Stimulated activated CD4-positive, alpha-beta T cell treated with anti-CD3 and anti-CD28 coated beads, Interleukin-15, amount 100 ng/mL, for 48 hours (primary cell): ENCODE results near the gene APOBEC3H.

Source experiments
- DNase-seq, 2 donors: peaks; one replicate each; pipeline ENCODE4 v3.0.0-alpha.2; 2020; ENCODE audit warnings: low read depth in 2 of 2

The APOBEC3H gene

GRCh38 chr22:39135092-39135896, 38.2 kb downstream of the APOBEC3H start:
- no peak for DNase-seq

- DNase-seq: no peak
Observed at GRCh38 chr22:39136317-39136716, 39.3 kb downstream of the APOBEC3H start.

- no peak for DNase-seq
Observed at GRCh38 chr22:39138357-39138997, 41.4 kb downstream of the APOBEC3H start.

DNA sequence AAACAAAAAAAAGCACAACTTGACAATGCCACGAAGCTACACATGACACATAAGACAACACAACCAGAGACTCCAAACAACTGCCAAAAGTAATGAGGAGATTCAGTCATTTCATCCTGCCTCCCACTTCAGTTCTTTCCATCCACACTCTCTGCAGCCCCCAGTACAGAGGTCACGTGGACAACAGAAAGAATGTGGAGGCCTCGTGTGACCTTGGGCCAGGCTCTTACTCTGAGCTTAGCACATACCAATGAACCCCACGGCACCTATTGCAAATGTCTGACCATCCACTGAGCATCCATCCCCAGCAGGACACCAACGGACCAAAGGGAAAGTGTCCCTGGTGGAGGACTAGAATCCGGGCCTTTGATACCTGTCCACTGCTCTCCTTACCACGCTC, 42.9 kb downstream of the APOBEC3H start:
- DNase-seq: no peak

GRCh38 chr22:39142088-39142680, 45.1 kb downstream of the APOBEC3H start:
- DNase-seq: no peak

- DNase-seq: no peak
Observed at GRCh38 chr22:39144101-39144767, 47.2 kb downstream of the APOBEC3H start.

GRCh38 chr22:39146256-39147101, 49.4 kb downstream of the APOBEC3H start:
- DNase-seq: no peak

- DNase-seq: no peak
Observed at GRCh38 chr22:39147335-39148025, 50.4 kb downstream of the APOBEC3H start.

DNA sequence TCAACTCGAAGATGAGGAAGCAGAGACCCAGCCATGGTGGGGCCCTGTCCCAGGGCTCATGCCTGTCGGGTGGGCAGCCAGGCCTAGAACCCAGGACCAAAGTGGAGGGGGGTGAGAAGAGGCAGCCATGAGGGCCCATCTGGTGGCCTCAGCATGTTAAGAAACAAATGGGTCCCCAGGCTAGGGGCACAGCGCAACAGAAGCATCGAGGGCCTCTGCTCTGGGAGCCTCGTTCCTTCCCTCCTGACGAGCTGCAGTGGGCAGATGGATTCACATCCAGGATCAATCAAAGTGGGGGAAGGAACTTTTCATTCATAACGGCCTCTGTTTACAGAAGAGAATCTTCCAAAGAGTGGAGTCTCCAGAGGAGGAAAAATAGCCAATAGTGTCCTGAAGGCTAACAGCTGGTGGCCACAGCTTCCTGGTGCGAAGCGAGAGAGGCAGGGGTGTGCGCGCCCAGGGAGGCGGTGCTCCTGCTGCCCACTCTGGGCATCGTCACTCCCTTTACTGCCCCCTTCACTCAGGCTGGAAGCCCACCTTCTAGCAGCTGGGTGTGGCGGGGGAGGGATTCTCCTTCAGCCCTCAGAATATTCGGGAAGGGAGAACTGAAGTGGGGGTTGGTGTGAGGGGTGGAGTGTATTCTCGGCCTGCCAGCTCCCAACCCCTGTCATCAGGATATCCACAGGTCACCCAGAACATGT, 51.1 kb downstream of the APOBEC3H start:
- DNase-seq: no peak

GRCh38 chr22:39148727-39149535, 51.9 kb downstream of the APOBEC3H start:
- DNase-seq: peak in 1 of 2 donors; percentile 63

DNA sequence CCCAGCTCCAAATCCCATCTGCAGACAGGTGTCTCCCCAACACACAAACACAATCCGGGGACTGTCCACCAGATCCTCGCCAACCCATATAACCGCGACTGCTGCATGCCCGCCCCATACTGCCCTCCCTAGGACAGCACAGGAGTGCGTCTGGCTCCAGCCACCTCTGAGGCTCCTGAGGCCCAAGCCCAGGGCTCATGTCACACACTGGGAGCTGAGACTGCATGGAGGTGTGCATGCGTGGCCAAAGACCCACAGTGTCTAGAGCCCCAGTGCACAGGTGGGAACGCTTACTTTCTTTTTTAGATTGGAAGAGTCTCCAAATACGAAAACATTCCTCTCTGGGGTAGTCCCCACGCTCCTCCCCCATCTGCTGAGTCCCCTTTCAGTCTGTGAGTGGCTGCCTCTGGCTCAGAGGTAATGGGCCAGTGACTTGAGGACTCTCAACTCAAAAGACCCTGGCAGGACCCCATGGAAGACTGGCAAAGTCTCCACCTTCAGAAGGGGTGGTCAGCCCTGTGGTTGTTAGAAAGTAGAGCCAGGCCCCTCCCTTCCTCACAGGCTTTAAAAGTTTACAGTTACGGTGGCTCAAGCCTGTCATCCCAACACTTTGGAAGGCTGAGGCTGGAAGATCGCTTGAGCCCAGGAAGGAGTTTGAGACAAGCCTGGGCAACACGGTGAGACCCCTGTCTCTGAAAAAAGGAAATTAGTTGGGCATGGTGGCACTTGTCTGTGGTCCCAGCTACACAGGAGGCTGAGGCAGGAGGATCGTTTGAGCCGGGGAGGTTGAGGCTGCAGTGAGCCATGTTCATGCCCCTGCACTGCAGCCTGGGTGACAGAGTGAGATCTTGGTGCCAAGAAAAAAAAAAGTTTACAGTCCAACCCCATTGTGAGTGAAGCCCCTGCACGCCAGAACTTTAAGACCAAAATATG, 53.1 kb downstream of the APOBEC3H start:
- no peak for DNase-seq

DNA sequence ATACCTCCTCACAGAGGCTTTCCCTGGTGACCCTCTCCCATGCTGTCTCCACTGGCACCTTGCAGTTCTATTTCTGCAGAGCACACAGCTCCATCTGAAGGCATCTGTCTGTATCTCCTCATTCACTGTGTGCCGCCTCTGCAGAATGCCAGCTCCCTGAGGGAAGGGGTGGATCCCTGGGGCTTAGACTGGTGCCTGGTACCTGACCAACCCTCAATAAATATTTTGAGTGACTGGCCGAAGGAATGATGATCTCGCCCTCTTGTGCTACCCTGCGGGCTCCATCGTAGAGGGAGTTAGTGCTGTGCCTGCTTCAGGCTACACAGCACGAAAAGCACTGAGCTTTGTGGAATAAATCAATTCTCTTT, 53.8 kb downstream of the APOBEC3H start:
- DNase-seq: no peak

DNA sequence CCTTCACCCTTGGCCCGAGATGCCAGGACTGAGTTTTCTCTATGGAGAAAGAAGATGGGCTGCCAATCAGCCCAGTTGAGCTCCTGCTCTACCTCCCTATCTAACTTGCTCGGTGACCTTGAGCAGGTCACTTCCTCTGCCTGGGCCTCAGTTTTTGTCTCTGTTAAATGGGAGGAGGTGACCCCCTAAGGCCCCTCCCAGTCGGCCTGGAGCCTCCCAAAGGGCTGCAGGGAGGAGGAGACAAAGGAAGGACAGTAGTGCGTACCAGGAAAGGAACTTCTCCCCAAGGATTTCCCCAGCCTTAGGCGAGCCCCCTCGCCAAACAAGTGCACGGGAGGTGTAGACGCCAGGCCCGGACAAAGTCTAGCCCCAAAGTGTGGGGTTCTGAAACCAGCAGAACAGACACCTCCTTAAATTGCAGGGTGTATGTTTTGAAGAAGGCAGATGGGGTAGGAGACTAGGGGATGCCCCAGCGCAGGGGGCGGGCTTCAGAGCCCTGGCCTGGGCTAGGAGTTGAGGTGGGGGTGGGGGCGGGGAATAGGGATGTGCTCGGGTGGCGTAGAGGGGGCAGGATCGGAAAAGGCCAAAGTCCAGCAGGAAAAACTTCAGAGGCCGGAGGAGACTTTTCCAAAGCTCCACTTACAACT, 54.4 kb downstream of the APOBEC3H start:
- no peak for DNase-seq

DNA sequence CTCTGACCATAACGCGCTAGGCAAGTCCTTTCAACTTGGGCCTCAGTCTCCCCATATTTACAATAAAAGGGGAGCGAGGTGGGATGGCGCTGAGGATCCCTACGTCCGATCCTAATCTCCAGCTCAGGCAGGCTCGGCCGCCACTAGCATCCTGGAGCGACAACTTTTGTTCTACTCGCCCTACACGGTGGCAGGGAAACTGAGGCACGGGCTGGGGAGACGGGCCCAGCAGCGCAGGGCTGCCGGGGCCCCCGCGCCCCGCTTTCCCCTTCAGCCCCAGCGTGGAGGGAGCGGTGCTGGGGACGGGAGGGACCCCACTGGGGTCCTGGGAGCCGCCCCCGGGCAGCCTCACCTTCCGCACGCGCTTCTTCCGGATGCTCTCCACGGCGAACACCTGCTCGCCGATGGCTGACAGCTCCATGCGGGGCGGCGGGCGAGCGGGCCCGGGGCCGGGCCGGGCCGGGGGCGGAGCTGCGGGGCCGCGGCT, 55.0 kb downstream of the APOBEC3H start:
- no peak for DNase-seq

- DNase-seq: peak; percentile 72 to 95
Observed at GRCh38 chr22:39152511-39153219, 55.6 kb downstream of the APOBEC3H start, which contains the start of gene CBX7. CBX7 (minus strand) TSS chr22:39152680; CDS start chr22:39152444, 236 bp downstream.

DNA sequence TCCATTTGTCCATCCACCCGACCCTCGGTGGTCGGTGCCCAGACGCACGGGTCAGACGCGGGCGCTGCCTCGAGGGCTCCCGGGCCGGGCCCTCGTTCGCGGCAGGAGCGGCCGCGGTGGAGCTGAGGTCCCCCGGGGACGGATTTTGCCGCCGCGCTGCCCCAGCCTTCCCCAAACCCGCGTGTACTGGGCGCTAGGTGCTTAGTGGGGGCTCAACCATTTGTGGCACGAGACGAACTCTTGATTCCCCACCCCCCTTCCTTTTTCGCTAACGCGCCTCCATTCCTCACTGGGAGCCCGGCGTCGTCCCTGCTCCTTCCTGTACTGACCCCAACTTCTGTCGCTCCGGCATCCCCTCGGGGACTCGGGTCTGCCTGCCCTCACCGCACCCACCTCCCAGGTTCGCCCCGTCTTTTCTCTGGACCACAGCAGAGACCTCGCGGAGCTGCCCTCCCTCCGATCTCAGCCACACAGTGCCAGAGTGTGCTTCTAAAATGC, 56.2 kb downstream of the APOBEC3H start:
- no peak for DNase-seq
